Measurements from ENCODE around the gene BANP. TPM values are rescaled to one million over a fixed set of nuclear protein-coding genes. Genes with fewer than 3 reads are reported as not detected.
A peak's percentile ranks its signal among the peaks of the same experiment; 100 is the strongest.

Gene BANP
- total and polyA plus RNA-seq, 11 donors, result 7.2 to 20.7 (median 13.3) TPM

- 90 to 97% (median 97%) methylated on average over 9 to 15 of the region's 15 CpGs for WGBS, 4 donors
- peaks cover 0 to 22% (median 12%) of the 10 kb centered on the region in 12 donors for H3K4me1 ChIP-seq
- H3K36me3 ChIP-seq, result peaks cover 0 to 43% (median 15%) of the 10 kb centered on the region in 9 donors
- DNase-seq, result peak in 3 of 5 donors; percentile 12 to 40 (median 25)
- no peaks in the 10 kb centered on the region for H3K27me3 ChIP-seq
- H3K4me3 ChIP-seq, result no peak overlapping the region
- intact Hi-C loops (cut with DNase I), result no loop called here
- no peaks in the 10 kb centered on the region for H3K9me3 ChIP-seq
- ATAC-seq, result no peak
- TF ChIP-seq POLR2A (IDR thresholded peaks at IDR 0.05) (no peak), CTCF (IDR thresholded peaks at IDR 0.05) (no peak)
- no peak overlapping the region for H3K27ac ChIP-seq
These were observed 114.5 kb downstream of the BANP start for GRCh38 chr16:88065747-88066142.

GRCh38 chr16:88066234-88066633 lies 115.0 kb downstream of the BANP start:
- peaks cover 0 to 38% (median 16%) of the 10 kb centered on the region in 9 donors for H3K36me3 ChIP-seq
- peak in 3 of 5 donors; percentile 5 to 15 (median 8) for DNase-seq

GRCh38 chr16:88066680-88067529 lies 115.7 kb downstream of the BANP start:
- TF ChIP-seq POLR2A (IDR thresholded peaks at IDR 0.05) (no peak), CTCF (IDR thresholded peaks at IDR 0.05) (no peak)
- Histone ChIP-seq H3K27me3 (no peaks in the 10 kb centered on the region), H3K4me3 (no peak overlapping the region), H3K4me1 (peaks cover 0 to 21% (median 12%) of the 10 kb centered on the region in 12 donors), H3K27ac (no peak overlapping the region), H3K36me3 (peaks cover 0 to 40% (median 17%) of the 10 kb centered on the region in 9 donors), H3K9me3 (no peaks in the 10 kb centered on the region)
- 96 to 97% (median 97%) methylated on average over 26 to 29 of the region's 29 CpGs for WGBS, 4 donors
- DNase-seq (peak in 3 of 5 donors; percentile 18 to 45 (median 22)), ATAC-seq (no peak)
- intact Hi-C loops (cut with DNase I), result no loop called here

More at GRCh38 chr16:88066234-88066633, 115.0 kb downstream of the BANP start:
- peaks cover 0 to 22% (median 12%) of the 10 kb centered on the region in 12 donors for H3K4me1 ChIP-seq
- 88 to 96% (median 94%) methylated on average over 10 of the region's 10 CpGs for WGBS, 4 donors
- intact Hi-C loops (cut with DNase I), result no loop called here
- H3K27me3 ChIP-seq, result no peaks in the 10 kb centered on the region
- no peak overlapping the region for H3K27ac ChIP-seq
- TF ChIP-seq CTCF (IDR thresholded peaks at IDR 0.05) (no peak), POLR2A (IDR thresholded peaks at IDR 0.05) (no peak)
- no peaks in the 10 kb centered on the region for H3K9me3 ChIP-seq
- ATAC-seq, result no peak
- H3K4me3 ChIP-seq, result no peak overlapping the region

All from heart left ventricle (tissue), 16 donors.